ENCODE results near the gene RELT.

RELT gene

GRCh38 chr11:73398132-73398526, 21.9 kb downstream of the RELT start:
- no peak overlapping the region for H3K4me3 ChIP-seq (ENCODE audit: low read length)
- no peak for TF ChIP-seq CTCF (IDR thresholded peaks at IDR 0.05; ENCODE audit: low read depth, low read length, poor library complexity, severe bottlenecking)
- no peak for TF ChIP-seq EZH2phosphoT487 (IDR thresholded peaks at IDR 0.05; ENCODE audit: borderline replicate concordance, low read length)
- H3K4me2 ChIP-seq (ENCODE audit: low read length), result no peak overlapping the region
- no peaks in the 10 kb centered on the region for H3K9me2 ChIP-seq (replicated peaks; ENCODE audit: control insufficient read depth, low read length)
- H3K79me2 ChIP-seq (ENCODE audit: control insufficient read depth, low read length), result no peaks in the 10 kb centered on the region
- H3F3A ChIP-seq (ENCODE audit: control insufficient read depth, insufficient read depth), result peaks cover 4% of the 10 kb centered on the region; the same call in 1 of the 2 replicates
- H3K4me1 ChIP-seq (ENCODE audit: control insufficient read depth, low read length), result no peaks in the 10 kb centered on the region
- no peaks in the 10 kb centered on the region for H3K9me3 ChIP-seq (ENCODE audit: control insufficient read depth, insufficient read depth, low read length)
- H3K27ac ChIP-seq (ENCODE audit: low read depth, low read length), result no peak overlapping the region
- H4K20me1 ChIP-seq (ENCODE audit: control insufficient read depth, insufficient read depth, low read depth, low read length), result no peaks in the 10 kb centered on the region
- no peaks in the 10 kb centered on the region for H3K27me3 ChIP-seq (ENCODE audit: control insufficient read depth, low read length)
- peaks cover 63% of the 10 kb centered on the region for H3K36me3 ChIP-seq (ENCODE audit: control insufficient read depth, low read length)

GRCh38 chr11:73398721-73399120, 22.5 kb downstream of the RELT start:
- Histone ChIP-seq H3K9me2 (replicated peaks; ENCODE audit: control insufficient read depth, low read length) (no peaks in the 10 kb centered on the region), H3K4me1 (ENCODE audit: control insufficient read depth, low read length) (no peaks in the 10 kb centered on the region), H3K4me3 (ENCODE audit: low read length) (no peak overlapping the region), H4K20me1 (ENCODE audit: control insufficient read depth, insufficient read depth, low read depth, low read length) (no peaks in the 10 kb centered on the region), H3K4me2 (ENCODE audit: low read length) (no peak overlapping the region), H3K36me3 (ENCODE audit: control insufficient read depth, low read length) (peaks cover 58% of the 10 kb centered on the region), H3K27ac (ENCODE audit: low read depth, low read length) (no peak overlapping the region), H3K27me3 (ENCODE audit: control insufficient read depth, low read length) (no peaks in the 10 kb centered on the region), H3K9me3 (ENCODE audit: control insufficient read depth, insufficient read depth, low read length) (no peaks in the 10 kb centered on the region), H3K79me2 (ENCODE audit: control insufficient read depth, low read length) (no peaks in the 10 kb centered on the region), H3F3A (ENCODE audit: control insufficient read depth, insufficient read depth) (peaks cover 4% of the 10 kb centered on the region; the same call in 1 of the 2 replicates)
- TF ChIP-seq CTCF (IDR thresholded peaks at IDR 0.05; ENCODE audit: low read depth, low read length, poor library complexity, severe bottlenecking) (no peak), EZH2phosphoT487 (IDR thresholded peaks at IDR 0.05; ENCODE audit: borderline replicate concordance, low read length) (no peak)

- H3K27me3 ChIP-seq (ENCODE audit: control insufficient read depth, low read length), result no peaks in the 10 kb centered on the region
- H3K27ac ChIP-seq (ENCODE audit: low read depth, low read length), result no peak overlapping the region
- H3K4me3 ChIP-seq (ENCODE audit: low read length), result no peak overlapping the region
- H3K9me2 ChIP-seq (replicated peaks; ENCODE audit: control insufficient read depth, low read length), result no peaks in the 10 kb centered on the region
- H3K9me3 ChIP-seq (ENCODE audit: control insufficient read depth, insufficient read depth, low read length), result no peaks in the 10 kb centered on the region
- H3K4me2 ChIP-seq (ENCODE audit: low read length), result no peak overlapping the region
- H3F3A ChIP-seq (ENCODE audit: control insufficient read depth, insufficient read depth), result peaks cover 4% of the 10 kb centered on the region; the same call in 1 of the 2 replicates
- TF ChIP-seq CTCF (IDR thresholded peaks at IDR 0.05; ENCODE audit: low read depth, low read length, poor library complexity, severe bottlenecking) (no peak), EZH2phosphoT487 (IDR thresholded peaks at IDR 0.05; ENCODE audit: borderline replicate concordance, low read length) (no peak)
- no peaks in the 10 kb centered on the region for H3K79me2 ChIP-seq (ENCODE audit: control insufficient read depth, low read length)
- no peaks in the 10 kb centered on the region for H4K20me1 ChIP-seq (ENCODE audit: control insufficient read depth, insufficient read depth, low read depth, low read length)
- H3K36me3 ChIP-seq (ENCODE audit: control insufficient read depth, low read length), result peaks cover 53% of the 10 kb centered on the region
- no peaks in the 10 kb centered on the region for H3K4me1 ChIP-seq (ENCODE audit: control insufficient read depth, low read length)
These were observed 23.0 kb downstream of the RELT start for GRCh38 chr11:73399159-73399590.

Measured in DOHH2 (cell line).